ENCODE results near the gene KIF25.

The KIF25 gene

DNA sequence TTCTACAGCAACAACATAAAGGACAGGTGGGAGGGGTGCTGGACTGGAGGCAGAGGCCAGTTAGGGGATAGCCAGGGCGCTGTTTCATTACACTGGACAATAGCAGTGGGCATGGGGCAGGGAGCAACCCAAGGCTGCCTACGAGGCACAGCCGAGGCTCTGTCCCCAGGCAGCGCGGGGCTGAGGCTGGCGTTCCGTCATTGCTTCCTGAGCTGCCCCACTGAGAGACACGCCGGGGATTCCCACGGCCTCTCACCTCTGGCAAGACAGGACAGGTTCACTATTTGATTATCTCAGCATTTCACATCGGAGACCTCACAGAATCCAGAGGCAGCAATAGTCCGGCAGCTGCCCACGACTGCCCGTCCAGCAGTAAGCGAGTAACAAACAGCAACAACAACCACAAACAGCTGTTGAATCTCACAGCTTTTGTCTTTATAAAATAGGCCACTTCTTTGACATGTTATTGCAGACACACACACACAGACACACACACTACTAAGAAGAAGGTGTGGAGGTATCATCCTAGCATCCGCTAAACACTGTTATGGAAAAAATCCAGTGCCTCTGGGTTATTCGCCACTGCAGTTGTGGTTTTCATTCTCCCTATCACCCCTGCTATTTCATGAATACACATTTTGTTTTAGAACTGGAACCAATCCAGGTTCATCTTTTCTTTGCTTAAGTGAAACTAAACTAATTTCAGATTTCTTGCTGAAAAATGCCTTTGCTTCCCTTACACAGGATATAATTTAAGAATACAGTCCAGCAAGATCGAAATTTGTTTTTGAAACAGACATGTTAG lies 19.5 kb downstream of the KIF25 start:
- no peak for DNase-seq (ENCODE audit: low read depth, low spot score)

DNA sequence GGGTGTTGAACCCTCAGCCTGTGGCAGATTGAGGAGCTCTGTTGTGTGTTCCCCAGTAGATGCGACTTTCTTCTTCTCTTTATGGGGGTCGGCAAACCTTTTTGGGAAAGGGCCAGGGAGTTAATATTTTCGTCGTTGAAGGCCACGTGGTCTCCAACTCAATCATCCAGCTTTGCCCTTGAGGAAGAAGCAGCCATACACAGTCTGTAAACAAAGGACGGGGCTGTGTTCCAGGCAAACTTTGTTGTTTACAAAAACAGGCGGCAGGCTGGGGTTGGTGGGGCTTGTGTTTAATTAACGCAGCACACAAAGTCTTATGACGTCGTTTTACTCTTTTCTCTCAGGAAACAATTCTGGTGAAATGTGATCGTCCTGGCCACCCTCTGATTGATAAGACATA lies 20.2 kb downstream of the KIF25 start:
- DNase-seq (ENCODE audit: low read depth, low spot score): no peak

DNA sequence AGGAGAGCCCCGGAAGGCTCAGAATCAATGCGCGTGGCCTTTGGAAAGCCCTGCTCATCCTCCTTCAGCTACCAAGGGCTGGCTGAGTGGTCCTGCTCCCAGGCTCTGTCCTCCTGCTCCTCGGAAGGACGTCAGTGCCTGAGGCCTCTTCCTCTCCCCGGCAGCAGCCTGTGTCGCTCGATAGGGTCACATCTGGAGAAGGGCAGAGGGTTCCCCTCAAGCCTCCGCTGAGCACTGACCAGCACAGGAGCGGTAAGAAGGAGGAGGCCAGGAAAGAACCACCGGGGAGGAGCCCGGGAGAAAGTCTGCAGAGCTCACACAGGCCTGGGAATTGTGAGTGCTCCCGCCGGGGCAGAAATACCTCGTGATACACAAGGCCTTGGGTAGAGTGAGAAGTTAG lies 21.2 kb downstream of the KIF25 start:
- no peak for DNase-seq (ENCODE audit: low read depth, low spot score)

DNA sequence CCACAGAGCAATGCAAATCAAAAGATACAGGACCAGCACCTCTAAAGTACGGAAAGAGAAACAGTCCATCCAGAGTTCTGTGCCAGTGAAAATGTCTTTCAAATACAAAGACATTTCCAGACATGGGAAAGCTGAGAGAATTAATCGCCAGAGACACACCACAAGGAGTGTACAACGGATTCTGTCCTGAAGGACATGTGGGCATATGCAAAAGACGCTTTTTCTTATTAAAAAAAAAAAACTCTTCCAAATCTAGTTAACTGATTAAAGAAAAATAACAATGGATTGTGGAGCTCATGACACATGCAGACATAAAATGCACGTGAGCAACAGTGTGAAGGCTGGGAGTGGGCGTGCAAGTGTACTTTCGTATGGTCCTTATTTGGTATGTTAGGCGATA lies 22.8 kb downstream of the KIF25 start:
- DNase-seq (ENCODE audit: low read depth, low spot score): no peak

DNA sequence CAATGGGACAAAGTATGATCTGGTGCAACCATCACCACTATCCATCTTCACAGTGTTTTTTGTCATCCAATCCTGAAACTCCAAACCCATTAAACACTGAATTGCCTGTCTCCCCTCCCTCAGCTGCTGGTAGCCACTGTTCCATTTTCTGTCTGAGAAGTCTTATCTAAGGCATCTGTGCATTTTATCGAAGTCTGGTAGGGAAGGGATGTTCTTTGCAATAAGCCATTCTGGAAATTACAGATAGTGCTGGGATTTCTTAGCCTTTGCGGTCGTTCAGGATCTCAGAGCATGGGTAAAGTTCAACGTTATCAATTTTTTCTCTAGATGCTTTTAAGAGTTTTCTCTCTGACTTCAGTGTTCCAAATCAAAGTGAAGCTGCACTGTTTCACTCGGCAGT lies 24.1 kb downstream of the KIF25 start:
- DNase-seq (ENCODE audit: low read depth, low spot score): no peak

DNA sequence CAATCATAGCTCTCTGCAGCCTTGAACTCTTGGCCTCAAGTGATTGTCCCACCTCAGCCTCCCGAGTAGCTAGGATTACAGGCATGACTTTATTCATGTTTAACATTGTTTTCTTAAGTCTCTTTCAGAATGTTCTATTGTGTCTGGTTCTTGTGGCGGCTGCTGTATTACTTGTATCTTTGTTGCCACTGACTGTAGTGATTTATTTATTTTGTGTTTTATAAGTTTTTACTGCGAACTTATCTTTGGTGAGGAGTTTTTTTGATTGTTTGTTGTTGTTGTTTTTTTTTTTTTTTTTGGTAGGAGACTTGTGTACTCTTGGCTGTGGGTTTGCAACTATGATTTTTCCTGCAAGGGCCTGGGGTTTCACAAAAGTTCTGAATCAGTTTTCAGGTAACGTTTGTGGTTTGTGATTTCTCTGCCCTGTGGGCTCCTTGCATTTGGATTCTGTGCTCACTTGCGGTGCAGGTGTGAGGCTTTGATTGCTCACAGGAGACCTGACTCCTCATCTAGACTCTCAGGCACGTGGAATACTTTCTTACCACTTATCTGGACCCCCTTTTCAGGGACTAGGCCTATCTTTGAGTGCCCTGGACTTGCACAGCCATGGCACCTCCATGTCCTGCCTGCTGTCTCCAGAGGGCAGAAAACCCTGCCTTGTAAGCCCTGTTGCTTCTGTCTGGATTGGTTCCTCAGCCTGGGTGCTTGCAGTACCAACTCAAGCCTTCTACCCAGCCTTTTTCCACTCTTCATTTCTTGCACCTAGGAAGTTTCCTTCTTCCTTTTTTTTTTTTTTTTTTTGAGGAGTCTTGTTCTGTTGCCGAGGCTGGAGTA lies 25.2 kb downstream of the KIF25 start:
- DNase-seq (ENCODE audit: low read depth, low spot score): no peak

DNA sequence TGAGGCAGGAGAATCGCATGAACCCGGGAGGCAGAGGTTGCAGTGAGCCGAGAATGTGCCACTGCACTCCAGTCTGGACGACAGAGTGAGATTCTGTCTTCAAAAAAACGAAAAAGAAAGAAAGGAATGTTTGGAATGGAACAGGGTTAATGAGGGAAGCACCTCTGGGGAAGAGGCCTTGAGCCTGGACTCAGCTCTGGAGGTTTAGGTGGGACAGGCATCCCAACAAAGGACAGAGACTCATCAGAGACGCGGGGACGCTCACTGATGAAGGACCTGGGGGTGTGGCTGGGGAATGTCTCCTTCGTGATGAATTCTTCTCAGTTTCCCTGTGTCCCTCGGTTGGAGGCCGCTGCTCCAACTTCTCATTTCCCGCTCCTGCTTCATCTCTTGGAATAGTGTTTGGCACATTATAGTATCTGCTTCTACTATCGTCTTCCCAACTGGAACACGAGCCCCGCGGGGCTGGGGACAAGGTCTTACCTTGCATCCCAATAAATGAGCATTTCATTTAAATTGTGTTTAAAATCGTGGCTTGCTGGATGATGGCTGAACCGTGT lies 27.6 kb downstream of the KIF25 start:
- DNase-seq (ENCODE audit: low read depth, low spot score): no peak

DNA sequence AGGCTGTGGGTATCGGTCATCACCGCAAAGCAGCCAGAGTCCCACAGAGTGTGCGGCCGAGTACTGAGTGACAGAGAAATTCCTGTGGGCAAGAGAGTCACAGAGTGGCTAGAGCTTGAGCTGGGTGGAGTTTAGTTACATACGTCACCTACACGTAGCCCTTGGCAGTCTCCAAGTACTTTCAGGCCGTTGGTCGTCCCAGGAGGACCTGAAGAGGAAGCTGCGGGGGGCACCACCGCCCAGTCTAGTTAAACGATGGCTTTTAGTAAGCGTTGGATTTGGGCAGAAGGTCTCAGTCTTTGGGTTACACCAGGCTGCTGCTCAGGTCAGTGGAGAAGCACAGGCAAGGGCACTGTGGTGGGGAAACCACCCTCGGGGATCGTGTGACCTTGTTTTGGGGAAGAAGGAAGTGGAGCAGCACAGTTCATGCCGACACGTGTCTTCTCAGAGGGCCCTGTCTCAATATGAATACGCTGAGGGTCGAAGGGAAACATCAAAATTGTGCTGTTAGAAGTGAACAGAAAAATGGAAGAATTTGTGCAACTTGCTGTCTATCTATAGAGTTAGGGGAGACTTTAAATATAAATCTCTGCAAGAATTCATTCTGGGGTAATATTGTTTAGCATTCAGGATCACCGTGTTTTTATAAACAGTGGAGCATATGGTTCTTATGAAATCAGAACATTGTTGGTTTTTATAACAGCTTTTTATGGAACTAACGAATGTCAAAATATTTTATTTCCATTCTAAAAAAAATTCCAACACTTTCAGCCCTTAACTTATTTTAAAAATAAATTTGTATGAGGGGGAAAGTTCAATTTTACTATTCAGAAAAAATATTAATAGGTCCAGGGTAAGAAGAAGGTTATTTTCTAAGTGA lies 28.6 kb downstream of the KIF25 start:
- no peak for DNase-seq (ENCODE audit: low read depth, low spot score)

DNA sequence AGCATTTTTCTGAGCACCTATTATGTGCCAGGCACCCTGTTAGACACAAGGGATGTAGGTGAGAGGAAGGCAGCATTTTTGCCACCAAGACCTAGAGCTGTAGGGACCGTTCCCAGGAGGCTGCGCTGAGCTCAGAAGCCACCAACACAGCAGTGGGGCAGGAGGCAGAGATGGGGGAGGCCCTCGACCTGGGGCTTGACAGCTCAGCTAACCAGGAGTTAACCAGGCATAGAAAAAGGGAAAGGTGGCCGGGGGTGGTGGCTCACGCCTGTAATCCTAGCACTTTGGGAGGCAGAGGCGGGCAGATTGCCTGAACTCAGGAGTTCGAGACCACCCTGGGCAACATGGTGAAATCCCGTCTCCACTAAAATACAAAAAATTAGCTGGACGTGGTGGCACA lies 29.5 kb downstream of the KIF25 start:
- DNase-seq (ENCODE audit: low read depth, low spot score): no peak

DNA sequence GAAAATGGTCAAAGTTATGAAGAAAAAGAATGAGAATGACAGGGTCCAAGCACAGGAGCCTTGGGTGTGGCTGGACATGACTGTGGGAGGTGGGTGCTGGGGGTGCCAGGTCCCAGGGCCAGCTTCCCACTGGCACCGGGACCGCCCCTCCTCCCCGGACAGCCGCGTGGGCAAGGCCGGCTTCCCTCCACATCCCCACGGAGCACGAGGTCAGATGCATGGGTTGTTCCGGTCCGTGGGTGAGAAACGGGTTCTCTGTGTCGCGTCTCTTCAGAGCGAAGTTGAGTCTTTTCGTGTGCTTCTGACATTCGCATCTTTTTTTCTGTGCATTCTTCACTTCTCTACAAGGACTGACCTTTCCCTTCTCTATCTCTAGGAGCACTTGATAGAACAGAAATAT lies 30.1 kb downstream of the KIF25 start:
- DNase-seq (ENCODE audit: low read depth, low spot score): no peak

DNA sequence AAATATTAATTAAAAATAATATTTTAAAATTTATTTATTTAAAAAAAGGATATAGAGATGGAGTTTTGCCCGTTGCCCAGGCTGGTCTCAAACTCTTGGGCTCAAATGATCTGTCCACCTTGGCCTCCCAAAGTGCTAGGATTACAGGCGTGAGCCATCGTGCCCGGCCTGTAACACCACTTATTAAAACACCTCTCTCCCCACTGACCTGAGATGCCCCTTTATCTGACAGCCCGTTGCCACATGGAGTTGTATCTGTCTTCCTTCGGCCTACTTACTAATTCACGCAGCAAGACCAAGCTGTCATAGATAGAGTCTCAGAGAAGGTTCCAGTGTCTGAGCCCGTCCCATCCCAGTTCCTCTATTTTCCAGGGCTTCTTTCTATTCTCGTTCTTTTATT lies 30.7 kb downstream of the KIF25 start:
- DNase-seq (ENCODE audit: low read depth, low spot score): no peak

DNA sequence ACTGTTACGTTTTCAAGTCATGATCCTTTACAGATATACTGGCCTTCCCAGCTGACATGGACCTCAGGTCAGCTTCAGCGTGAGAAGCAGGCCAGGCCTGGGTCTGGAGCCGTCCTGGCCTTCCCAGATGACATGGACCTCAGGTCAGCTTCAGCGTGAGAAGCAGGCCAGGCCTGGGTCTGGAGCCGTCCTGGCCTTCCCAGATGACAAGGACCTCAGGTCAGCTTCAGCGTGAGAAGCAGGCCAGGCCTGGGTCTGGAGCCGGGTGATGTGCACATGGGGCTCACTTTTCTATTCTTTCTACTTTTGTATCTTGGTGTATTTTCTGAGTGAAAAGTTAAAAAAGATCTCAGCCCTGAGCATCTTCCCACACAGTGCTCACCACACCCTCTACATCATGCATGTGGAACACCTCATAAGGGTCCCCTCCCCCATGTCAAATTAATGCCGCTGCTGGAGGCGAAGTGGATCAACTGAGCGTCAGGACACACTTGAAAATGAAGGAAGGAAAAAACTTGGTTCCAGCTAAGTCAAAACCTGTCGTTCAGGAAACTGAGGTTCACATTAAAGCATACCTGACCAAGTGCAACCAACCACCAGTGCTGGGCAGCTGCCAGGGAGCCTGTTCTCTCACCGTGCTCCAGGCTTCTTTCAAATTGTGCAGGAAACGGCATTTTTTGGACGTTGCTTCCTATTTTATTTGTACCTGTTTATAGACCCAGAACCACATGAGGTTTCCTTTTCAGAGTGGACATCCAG lies 32.2 kb downstream of the KIF25 start:
- DNase-seq (ENCODE audit: low read depth, low spot score): no peak

DNA sequence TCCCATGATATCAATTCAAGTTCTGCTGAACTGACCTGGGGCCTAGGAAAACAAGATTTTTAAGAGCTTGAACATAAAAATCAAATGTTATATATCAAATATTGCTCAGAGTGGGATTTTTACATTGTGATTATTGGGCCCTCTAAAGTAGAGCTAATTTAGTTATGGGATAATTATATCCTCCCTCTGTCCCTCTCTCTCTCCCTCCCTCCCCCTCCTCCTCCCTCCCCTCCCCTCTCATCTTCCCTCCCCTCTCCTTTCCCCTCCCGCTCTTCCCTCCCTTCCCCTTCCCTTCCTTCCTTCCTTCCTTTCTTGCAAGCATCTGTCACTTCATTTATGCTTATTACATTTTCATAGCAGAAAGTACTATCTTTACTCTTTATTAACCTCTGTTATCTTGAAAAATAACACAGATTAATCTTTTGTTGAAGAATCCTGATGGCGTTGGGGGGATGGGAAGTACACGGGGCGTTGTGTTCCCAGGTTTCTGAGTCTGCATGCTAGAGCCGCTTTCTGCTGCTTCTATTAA lies 32.8 kb downstream of the KIF25 start:
- DNase-seq (ENCODE audit: low read depth, low spot score): no peak

DNA sequence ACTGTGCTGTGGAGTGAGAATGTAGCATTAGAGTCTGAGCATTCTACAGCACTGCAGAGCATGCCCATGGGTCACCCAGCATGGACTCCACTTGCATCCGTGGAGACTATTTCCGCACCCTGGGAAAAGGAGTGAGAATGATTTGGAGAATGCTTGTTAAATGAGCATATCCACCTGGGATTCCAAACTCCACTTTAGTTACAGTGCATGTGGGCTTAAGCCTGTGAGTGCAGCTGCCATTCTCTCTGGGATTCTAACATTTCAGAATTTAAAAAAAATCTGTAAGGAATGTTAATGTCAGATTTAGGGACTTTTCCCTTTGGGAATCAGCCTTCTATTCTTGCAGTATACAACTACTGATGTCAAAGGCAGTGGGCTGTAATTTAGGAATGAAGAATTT lies 33.4 kb downstream of the KIF25 start:
- no peak for DNase-seq (ENCODE audit: low read depth, low spot score)

DNA sequence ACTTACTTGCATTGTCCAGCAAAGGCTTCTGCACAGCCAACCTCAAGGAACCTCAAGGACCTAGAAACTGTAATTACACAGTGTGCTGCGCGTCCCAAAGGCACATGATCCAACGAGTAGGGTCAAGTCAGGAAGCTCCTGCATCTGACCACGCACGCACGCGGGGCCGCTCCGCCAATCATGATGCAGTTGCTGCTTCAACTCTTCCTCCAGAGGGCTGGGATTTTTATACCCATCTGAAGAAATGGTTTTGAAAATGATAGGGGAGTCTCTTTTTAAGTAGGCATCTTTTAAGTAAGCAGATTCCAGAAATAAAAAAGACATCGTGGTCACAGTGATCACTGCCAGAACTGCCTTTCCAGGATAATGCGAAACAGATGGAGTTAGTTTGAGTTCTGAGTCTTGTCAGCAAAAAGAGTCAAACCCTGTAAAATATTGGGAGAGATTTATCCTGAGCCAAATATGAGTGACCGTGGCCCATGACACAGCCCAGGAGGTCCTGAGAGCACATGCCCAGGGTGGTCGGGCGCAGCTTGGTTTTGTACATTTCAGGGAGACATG lies 34.0 kb downstream of the KIF25 start:
- no peak for DNase-seq (ENCODE audit: low read depth, low spot score)

DNA sequence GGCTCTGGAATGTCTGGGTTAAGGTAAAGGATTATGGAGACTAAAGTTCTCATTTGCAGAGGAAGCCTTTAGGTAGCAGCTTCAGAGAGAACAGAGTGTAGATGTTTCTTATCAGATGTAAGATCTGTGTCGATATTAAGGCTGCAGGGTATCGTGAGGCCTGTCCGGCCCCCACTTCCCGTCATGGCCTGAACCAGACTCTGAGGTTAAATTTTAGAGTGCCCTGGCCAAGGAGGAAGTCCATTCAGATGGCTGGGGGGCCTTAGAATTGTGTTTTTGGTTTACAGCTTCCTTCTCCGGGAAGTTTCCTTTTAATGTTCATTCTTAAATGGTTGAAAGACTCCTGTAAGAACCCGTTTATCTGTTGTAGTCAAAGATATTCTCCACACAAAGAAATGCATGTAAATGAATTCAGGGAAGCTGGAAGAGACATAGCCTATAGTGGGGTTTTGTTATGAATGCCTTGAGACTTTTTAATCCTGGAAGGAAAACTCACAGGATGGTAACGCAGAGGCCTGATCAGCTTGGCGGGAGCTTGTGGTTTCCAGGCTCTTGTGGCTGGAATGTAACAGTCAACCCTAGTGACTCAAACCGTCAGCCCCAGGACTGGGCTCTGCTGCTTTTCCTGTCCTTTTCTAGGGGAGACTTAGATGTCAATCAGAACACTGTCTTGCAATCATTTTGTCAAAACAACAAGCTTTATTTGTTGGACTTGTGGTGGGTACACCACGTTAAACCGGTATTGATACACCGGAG lies 34.7 kb downstream of the KIF25 start:
- DNase-seq (ENCODE audit: low read depth, low spot score): no peak

DNA sequence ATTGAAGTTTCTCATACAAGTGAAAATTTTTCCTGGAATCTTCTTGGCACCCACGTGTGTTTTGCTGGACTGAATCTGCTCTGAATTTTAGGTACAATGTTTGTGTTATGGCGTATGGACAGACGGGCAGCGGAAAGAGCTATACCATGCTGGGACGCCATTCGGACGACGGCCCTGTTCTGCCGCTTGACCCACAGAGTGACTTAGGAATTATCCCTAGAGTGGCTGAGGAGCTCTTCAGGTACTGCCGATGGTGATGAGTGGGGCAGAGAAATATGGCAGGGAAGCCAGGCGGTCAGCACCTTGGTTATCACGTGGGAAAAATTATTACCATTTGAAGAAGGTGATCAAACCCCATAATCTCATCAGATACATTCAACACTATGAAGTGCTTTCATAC lies 36.3 kb downstream of the KIF25 start:
- no peak for DNase-seq (ENCODE audit: low read depth, low spot score)

DNA sequence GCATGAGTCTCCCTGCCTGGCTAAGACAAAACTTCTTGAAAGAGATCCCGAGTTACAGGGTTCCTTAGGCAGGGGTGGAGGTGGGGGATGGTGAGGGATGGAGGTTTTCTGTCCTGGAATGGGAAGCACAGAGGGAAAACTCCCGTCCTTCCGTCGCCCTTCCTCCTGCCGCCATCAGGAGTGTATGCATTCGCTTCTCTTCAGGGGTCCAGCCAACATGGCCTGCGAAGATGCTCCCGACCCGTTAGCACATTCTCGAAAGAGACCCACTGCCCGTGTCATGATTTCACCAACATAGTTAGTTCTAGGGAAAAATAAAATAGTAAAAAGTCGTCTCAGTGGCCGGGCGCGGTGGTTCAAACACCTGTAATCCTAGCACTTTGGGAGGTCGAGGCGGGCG lies 37.1 kb downstream of the KIF25 start:
- DNase-seq (ENCODE audit: low read depth, low spot score): no peak

DNA sequence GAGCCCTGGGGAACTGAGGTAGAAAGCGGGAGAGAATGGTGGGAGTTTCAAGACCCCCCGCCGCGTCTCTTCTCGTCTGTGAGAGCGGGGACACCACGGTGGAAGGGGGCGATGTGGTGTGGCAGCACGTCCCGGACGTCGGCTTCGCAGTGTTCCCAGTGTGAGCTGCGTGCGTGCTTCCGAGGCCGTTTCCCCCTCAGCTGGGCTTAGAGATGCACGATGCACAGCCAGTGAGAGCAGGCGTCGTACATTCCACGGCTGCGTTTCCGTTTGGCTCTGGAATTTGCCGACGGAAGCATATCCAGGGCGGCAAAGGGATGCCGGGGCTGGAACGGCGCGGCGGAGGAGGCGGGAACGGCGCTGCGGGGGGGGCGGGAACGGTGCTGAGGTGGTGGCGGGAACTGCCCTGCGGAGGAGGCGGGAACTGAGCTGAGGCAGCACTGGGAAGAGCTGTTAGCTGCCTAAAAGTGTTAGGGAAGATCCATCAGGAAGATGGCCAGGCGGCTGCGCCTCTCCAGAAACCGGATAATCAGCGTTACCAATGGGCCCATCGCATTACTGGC lies 37.7 kb downstream of the KIF25 start:
- no peak for DNase-seq (ENCODE audit: low read depth, low spot score)

All from brain pericyte (primary cell).